GM19240 (cell line): ENCODE data around the gene CRACDL.
"Not testable (repeated sequence)": the region's sequence is repeated elsewhere in the genome, so short reads cannot be mapped to it uniquely, and the experiment has no call there.

Source experiments
- DNase-seq: peaks from one replicate; pipeline ENCODE4 v3.0.0; 2011; ENCODE audit warnings: low spot score; ENCODE audit not compliant: insufficient read length

CRACDL gene

GRCh38 chr2:98884658-98885057 lies 51.4 kb downstream of the CRACDL start:
- no peak for DNase-seq

GRCh38 chr2:98883780-98884211 lies 52.2 kb downstream of the CRACDL start:
- DNase-seq, result no peak

- no peak for DNase-seq
These were observed 52.9 kb downstream of the CRACDL start for GRCh38 chr2:98882971-98883779.

GRCh38 chr2:98882368-98882767 lies 53.7 kb downstream of the CRACDL start:
- no peak for DNase-seq

GRCh38 chr2:98881153-98881650 lies 54.8 kb downstream of the CRACDL start:
- DNase-seq, result no peak

GRCh38 chr2:98880266-98881152 lies 55.5 kb downstream of the CRACDL start:
- DNase-seq, result no peak

- DNase-seq, result not testable (repeated sequence)
These were observed 58.4 kb downstream of the CRACDL start for GRCh38 chr2:98877658-98878057.

GRCh38 chr2:98876741-98877140 lies 59.3 kb downstream of the CRACDL start:
- no peak for DNase-seq

- DNase-seq, result no peak
These were observed 60.3 kb downstream of the CRACDL start for GRCh38 chr2:98875746-98876145.

- DNase-seq, result no peak
These were observed 60.8 kb downstream of the CRACDL start for GRCh38 chr2:98875081-98875728.

GRCh38 chr2:98874186-98874689 lies 61.8 kb downstream of the CRACDL start:
- DNase-seq, result no peak

GRCh38 chr2:98872526-98872925 lies 63.5 kb downstream of the CRACDL start:
- no peak for DNase-seq

GRCh38 chr2:98871506-98871905 lies 64.5 kb downstream of the CRACDL start:
- DNase-seq, result no peak

- DNase-seq, result no peak
These were observed 65.4 kb downstream of the CRACDL start for GRCh38 chr2:98870516-98871158.

GRCh38 chr2:98869870-98870269 lies 66.2 kb downstream of the CRACDL start:
- DNase-seq, result no peak

- DNase-seq, result no peak
These were observed 66.8 kb downstream of the CRACDL start for GRCh38 chr2:98869272-98869641.

GRCh38 chr2:98868548-98869271 lies 67.3 kb downstream of the CRACDL start:
- DNase-seq, result no peak

- no peak for DNase-seq
These were observed 68.3 kb downstream of the CRACDL start for GRCh38 chr2:98867539-98868309.

- DNase-seq, result no peak
These were observed 70.0 kb downstream of the CRACDL start for GRCh38 chr2:98866033-98866432.

GRCh38 chr2:98861601-98862000 lies 74.4 kb downstream of the CRACDL start:
- DNase-seq, result no peak
